ENCODE measurements around the gene MLXIP.

The MLXIP gene

DNA sequence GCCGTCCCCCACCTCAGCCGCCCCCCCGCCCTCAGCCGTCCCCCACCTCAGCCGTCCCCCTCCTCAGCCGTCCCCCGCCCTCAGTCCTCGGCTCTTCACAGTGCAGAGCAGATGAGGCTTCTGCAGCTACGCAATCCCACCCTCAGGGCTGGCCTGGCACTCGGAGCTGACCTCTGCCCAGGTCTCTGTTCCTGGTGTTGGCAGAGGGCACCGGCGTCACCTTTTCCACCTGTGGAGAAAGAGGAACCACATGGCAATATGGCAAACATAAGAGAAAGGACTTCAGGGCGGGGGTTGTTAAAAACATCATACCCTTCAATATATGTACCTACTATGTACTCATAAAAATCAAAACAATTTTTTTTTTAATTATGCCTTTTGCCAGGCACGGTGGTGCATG lies 45.8 kb downstream of the MLXIP start:
- no peak for DNase-seq (ENCODE audit: low read depth in 1 of 2, low spot score in 1 of 2)

DNA sequence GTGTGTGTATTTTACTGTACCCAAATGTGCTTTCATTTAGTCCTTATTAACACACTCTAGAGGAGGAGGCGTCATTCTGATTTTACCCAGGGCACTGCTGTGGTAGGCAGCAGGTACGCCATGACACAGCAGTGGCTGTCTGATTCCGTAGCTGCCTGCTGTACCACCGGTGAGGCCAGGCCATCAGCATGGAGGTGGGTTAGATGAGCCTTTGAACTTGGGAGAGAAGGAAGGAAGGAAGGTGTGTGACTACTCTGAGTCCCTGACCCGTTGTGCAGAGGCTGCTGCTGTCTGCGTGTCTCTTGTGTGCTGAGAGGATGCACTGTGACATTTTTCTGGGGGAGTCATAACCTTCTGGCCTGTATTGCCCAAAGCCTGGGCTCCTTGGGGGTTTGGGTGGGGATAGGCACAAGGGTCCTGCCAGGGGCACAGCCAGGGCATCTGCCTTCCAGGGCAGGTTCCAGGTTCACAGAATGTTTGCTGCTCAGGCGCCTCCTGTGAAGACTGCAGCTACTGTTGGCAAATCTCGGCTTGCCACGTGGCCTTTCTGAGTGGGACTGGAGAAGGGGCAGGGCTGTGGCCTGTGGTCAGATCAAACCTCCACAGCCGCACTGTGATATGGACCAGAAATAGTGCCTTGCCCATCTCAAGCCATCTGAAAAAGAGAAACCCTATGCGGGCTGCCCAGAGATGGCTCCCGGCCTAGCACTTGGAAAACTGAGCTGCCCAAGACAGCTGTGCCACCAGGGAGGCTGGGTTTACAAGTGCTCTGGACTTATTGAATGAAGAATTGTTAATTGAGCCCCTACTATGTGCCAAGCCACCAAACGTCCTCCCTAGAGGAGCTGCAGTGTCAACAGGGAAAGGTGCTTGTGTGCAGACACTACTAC lies 47.1 kb downstream of the MLXIP start:
- DNase-seq (ENCODE audit: low read depth in 1 of 2, low spot score in 1 of 2): no peak

DNA sequence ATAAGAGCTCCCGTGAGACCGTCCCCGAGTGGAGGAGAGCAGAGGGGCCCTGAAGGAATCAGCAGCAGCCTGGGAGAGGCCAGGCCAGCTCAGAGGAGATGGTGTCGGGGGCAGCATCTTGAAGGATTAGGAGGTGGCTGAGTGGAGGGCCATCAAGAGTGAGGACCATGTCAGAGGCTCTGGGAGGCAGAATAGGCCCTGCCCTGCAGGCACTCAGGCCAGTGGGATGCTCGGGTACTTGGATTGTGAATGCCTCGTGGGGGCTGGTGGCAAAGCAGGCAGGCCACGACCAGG lies 47.7 kb downstream of the MLXIP start:
- no peak for DNase-seq (ENCODE audit: low read depth in 1 of 2, low spot score in 1 of 2)

DNA sequence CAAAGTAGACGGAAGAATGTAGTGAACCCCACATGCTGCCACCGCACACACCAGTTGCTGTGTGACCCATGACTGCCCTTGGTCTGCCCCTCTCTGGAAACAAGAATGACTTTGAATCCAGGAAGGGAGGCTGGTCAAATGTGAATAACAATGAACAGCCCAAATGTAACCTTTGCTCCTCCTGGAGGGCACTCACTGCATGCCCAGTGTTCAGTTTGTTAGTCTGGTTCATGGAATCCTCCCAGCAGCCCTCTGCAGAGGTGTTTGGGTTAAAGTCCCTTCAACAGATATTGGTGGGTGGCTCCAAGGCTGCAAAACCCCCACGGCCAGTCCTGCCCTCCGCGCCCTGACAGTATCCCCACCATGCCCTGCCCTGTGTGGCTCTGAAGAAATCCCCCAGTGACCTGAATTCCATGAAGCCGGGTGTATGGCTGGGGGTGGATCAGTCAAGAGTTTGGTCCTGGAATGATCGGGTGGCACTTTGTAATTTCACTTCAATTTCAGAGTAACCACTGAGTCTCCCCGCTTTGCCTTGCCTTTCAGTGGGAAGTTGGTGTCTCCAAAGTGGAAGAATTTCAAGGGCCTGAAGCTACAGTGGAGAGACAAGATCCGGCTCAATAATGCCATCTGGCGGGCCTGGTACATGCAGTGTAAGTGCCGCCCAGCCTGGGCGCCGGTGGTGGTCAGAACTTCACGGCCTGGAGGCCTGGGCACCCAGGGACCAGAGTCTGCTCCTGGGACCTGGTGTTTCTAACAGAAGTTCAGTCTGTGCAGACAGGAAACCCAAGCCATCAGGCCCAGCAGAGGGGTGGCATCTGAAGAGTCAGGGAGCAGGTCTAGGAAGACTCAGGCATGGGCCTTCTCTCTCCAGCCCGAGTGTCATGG lies 48.4 kb downstream of the MLXIP start:
- DNase-seq (ENCODE audit: low read depth in 1 of 2, low spot score in 1 of 2): no peak

DNA sequence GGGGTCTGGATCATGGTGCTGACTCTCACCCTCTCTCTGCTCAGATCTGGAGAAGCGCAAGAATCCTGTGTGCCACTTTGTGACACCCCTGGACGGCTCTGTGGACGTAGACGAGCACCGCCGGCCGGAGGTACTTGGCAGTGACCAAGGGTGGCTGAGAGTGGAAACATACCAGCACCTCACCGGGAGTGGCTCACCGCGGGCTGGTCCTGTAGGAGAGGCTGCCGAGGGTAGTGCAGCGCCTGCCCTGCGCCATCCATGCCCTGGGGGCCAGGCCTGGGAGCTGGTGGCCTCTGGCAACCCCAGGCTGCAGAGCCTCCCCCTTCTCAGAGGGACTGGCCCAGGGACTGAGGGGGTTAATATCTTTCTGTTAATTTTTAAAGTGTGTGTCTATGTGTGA lies 49.3 kb downstream of the MLXIP start:
- DNase-seq (ENCODE audit: low read depth in 1 of 2, low spot score in 1 of 2): no peak

DNA sequence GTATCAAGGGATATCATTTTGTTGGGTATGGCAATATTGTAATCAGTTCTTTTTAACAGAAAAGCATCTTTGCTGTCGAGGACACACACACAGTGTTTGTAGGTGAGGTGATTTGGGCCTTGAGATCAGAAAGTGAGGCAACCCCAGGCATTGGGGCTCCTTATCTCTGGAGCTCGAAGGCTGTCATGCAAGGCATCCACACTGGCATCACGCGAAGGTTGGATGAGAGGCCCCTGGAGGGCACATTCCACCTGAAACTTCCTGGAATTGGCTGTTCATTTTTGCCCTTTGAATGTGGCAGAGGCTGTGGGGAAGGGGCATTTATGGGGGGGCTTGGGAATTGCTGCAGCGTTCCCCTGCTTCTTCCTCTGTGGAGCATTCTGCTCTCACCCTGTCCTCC lies 49.9 kb downstream of the MLXIP start:
- DNase-seq (ENCODE audit: low read depth in 1 of 2, low spot score in 1 of 2): no peak

DNA sequence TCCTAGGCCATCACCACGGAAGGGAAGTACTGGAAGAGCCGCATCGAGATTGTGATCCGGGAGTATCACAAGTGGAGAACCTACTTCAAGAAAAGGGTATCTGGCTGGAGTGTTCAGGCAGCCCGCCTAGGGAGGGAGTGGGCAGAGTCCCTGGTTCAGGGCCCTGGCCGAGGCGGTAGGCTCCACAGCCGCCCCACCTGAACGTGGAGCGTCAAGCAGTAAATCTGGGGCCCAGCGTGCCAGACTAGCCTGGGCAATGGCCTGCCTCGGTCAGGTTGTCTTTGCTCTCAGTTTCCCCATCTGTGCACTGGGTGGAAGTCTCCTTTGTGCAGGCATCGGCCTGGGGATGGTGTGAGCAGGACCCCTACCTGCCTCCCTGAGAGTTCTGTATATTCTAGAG lies 50.6 kb downstream of the MLXIP start:
- no peak for DNase-seq (ENCODE audit: low read depth in 1 of 2, low spot score in 1 of 2)

DNA sequence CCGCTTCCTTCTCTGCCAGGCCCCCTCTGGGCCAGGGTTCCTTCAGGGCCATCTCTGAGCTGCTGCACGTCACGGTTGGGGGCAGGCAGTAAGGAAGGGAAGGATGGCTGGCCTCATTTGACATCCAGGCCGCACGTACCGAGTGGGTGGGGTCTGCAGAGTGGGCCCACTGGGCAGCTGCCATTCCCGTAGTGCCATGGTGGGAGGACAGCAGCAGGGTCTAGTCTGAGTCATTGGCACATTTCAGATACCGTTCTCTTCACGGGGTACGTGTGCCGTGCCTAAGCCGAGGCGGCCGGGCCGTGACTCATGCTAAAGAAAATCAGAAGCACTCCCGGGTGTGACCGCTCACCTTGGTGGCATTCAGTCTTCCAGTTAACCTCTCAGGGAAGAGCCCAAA lies 51.6 kb downstream of the MLXIP start:
- no peak for DNase-seq (ENCODE audit: low read depth in 1 of 2, low spot score in 1 of 2)

DNA sequence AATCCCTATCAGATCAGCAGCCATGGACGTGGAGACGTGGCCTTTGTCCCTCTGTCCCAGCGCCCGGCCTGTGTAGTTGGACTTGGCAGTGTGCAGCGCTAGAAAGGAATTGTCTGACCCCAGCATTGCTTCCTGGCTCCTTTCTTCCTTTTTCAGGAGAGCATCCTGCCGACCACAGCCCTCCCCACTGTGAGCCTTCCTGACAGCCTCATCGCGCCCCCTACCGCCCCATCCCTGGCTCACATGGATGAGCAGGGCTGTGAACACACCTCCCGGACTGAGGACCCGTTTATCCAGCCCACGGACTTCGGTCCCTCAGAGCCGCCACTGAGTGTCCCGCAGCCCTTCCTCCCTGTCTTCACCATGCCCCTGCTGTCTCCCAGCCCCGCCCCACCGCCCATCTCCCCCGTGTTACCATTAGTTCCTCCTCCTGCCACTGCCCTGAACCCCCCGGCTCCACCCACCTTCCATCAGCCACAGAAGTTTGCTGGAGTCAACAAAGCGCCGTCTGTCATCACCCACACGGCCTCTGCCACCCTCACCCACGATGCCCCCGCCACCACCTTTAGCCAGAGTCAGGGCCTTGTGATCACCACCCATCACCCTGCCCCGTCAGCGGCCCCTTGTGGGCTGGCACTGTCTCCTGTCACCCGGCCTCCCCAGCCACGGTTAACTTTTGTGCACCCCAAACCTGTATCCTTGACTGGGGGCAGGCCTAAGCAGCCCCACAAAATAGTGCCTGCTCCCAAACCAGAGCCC lies 54.8 kb downstream of the MLXIP start:
- no peak for DNase-seq (ENCODE audit: low read depth in 1 of 2, low spot score in 1 of 2)

DNA sequence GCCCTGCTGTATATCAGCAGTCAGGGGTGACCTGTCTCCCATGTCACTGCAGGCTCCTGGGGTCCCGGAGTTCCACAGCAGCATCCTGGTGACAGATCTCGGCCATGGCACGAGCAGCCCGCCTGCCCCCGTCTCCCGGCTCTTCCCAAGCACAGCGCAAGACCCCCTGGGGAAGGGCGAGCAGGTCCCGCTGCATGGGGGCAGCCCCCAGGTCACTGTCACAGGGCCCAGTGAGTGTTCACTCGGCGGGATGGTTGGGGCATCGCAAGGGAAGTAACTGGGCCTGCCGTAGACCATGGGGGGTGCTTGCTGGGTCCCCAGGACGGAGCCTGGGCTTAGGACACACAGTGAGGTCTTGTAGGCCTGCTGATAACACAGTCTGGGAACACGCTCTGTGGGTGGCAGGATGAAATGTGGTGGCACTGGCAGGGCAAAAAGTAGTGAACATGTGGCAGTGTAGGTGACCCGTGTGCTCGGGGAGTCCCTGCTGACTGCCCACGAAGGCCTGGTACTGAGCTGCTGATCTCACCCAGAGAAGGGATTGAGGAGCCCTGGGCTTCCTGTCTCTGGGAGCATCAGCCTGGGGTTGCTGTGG lies 57.0 kb downstream of the MLXIP start:
- DNase-seq (ENCODE audit: low read depth in 1 of 2, low spot score in 1 of 2): no peak

DNA sequence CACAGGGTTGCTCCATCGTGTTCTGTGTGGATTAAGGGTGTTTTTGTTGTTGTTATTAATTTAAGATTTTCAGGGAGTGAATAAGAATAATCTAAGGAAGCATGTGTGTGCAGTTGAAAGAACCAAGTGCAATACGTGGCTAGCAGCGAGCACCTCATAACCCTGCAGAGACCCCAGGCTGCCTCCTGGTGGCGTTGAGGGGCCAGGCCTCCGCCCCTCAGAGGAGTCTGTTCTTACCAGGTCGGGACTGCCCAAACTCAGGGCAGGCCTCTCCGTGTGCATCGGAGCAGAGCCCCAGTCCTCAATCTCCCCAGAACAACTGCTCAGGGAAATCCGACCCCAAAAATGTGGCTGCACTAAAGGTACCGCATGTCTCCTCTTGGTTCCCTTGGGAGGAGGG lies 58.7 kb downstream of the MLXIP start:
- DNase-seq (ENCODE audit: low read depth in 1 of 2, low spot score in 1 of 2): no peak

DNA sequence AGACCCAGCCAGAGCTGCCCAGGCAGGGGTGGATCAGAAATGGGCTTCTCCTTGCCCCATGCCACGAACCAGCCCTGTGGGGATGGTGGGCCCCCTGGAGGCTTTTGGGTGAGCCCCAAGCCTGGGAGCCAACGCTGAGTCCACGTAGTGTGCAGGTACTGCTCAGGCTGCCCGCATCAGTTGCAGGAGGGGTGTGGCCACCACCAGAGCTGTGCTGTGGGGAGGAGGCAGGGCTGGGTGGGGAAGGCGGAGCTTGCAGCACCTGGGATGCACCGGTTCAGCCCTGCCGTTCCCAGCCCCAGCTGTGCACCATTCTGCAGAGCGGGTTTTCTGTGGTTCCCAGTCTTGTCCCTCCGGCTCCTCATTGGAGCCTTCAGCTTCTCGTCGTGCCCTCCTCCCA lies 59.1 kb downstream of the MLXIP start:
- no peak for DNase-seq (ENCODE audit: low read depth in 1 of 2, low spot score in 1 of 2)

DNA sequence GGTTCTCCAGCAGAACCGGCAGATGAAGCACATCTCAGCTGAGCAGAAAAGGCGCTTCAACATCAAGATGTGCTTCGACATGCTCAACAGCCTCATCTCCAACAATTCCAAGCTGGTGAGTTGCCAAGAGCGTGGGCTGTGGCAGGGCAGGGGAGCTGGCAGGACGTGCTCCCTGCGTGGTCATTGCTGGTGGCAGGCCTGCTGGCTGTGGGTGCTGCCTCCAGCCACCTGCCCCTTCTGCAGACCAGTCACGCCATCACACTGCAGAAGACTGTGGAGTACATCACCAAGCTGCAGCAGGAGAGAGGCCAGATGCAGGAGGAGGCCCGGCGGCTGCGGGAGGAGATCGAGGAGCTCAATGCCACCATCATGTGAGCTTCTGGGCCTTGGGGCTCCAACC lies 59.6 kb downstream of the MLXIP start:
- DNase-seq (ENCODE audit: low read depth in 1 of 2, low spot score in 1 of 2): no peak

DNA sequence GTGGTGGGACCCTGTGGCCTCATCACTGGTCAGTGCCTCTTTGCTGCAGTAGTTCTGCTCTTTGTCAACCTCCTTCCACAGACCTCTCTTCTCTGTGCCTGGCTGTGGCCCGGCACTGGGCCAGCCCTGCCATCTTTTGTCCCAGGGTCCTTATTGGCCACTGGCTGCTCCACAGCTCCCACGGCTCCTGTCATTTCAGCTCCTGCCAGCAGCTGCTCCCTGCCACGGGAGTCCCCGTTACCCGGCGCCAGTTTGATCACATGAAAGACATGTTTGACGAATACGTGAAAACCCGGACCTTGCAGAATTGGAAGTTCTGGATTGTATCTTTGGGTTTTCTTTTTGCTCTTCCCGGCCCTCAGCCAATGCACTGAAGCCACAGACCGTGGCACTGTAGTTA lies 60.1 kb downstream of the MLXIP start:
- DNase-seq (ENCODE audit: low read depth in 1 of 2, low spot score in 1 of 2): no peak

DNA sequence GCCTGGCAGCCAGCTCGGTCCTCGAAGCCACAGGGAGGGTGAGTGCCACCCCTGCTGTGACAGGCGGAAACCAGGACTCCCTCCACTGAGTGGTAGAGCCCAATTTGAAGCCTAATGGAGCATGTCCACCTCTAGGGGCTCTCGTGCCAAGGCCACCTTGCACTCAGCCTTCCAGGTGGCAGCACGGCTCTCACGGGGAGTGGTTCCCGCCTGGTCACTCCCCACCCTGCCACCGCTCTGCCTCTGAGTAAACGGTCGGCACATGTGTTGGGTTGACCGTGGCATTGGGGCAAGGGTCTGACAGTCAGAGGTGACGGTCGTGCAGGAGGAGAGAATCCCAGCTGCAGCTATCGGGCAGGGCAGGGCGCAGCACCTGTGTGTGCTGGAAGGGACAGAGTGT lies 60.7 kb downstream of the MLXIP start:
- DNase-seq (ENCODE audit: low read depth in 1 of 2, low spot score in 1 of 2): no peak

DNA sequence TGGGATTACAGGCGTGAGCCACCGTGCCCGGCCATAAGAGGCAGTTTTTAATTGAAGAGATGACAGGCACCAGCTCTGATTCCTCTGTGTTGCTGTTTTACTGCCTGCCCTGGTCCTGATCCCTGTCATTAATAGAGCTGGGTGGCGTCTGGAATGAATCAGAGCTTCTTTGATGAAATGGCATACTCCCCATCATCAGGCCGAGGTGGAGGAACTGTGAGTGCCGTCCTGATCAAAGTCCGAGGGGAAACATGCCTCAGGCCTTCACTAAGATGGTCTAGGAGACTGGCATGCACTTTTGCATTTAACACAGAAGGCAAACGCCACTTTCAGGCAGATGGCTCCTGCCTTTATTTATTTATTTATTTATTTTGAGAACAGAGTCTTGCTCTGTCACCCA lies 61.4 kb downstream of the MLXIP start:
- no peak for DNase-seq (ENCODE audit: low read depth in 1 of 2, low spot score in 1 of 2)

DNA sequence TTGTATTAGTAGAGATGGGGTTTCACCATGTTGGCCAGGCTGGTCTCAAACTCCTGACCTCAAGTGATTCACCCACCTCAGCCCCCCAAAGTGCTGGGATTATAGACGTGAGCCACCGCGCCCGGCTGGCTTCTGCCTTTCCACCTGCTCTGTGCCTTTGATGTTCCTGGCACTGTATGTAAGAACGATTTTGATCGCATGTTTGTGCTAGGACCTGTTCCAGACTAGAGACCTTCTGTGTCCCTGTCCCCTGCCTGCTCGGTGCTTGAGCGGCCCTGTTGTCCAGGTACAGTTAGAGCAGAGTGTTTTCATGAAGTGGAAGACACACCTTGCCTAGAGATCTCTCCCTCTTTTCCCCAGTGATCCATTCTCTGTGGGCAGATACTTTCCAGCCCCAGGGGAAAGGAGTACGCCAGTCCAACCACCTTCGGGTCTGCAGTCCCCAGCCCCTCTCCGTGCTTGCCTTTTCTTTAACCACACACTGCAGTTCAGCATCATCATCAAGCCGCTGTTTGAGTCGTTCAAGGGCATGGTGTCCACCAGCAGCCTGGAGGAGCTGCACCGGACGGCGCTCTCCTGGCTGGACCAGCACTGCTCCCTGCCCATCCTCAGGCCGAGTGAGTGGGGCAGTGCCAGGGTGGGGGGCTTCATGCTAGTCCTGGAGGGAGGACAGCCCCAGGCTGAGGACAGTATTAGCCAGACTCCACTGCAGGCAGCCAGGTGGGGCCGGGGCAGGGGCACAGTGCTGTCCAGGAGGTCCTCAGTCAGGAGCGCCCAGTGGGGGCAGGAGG lies 62.1 kb downstream of the MLXIP start:
- no peak for DNase-seq (ENCODE audit: low read depth in 1 of 2, low spot score in 1 of 2)

DNA sequence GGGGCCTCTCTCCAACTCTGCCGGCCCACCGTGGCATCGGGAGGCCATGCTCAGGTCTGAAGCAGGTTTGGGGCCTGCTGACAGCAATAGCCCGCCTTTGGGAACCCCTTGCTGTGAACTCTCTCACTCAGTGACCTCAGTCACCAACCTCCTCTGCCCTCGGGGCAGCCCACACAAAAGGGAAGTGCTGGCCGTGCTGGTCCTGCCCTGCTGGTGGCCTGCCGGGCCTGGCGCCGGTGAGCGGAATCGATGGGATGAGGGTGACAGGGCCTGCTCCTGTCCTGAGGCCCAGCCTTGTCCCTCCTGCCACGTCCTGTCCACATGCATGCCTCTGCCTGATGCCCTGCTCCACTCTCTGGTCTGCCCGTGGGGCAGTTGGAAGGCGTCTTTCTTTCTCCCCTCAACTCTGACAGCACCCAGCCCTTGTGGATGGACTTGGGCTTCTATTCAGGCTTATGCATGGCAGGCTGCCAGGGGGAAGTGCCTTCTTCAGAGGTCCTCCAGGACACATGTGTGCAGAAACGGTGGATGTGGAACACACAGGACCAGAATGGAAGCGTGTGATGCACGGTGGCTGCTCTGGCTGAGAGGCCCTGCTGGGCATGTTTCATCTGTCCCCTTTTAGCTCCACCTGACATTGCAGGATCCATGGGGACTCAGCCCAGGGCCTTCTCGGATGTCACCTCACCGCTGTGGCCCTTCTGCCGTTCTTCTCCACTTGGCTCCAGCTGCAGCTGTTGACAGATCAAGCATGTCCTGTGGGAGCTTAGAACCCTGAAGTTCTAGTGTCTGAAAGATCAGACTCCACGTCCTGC lies 63.6 kb downstream of the MLXIP start:
- no peak for DNase-seq (ENCODE audit: low read depth in 1 of 2, low spot score in 1 of 2)

DNA sequence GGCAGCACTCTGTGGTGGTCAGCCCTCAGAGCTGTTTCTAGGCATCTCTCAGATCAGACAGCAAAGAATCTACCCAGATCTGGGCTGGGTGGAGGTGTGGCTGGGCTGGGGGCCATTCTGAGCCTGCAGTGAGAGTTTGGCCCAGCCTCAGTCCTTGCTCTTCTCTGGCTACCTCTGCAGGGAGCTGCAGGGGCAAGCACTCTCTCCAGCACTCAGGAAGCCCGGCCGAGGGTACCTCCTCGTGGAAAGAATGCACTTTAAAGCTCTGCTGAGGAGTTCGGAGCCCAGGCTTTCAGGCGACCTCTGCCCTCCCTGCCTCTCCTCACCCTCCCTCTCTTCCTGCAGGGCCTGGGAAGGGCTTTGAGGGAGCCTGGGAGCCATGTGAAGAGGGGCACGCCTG lies 64.3 kb downstream of the MLXIP start:
- DNase-seq (ENCODE audit: low read depth in 1 of 2, low spot score in 1 of 2): no peak

DNA sequence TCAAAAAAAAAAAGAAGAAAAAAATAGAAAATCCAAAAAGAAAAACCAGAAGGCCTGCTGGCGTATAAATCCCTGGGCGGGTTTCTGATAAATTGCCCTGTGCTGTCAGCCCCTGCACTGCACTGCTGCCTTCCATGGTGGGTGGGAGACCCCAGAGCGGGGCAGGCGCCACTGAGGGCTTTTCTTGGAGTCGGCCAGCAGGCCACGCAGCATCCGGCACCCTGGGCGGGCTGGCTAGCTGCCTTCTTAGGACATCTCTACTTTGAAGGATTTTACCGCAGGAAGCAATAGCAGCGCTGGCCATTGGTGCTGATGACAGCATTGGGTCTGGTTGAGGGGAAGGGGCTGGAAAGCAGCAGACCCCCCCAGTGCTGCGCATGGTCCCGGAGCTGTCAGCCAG lies 66.3 kb downstream of the MLXIP start:
- DNase-seq (ENCODE audit: low read depth in 1 of 2, low spot score in 1 of 2): no peak
